ENCODE results near the gene ZBTB38. TPM values are rescaled to one million over a fixed set of nuclear protein-coding genes. Genes with fewer than 3 reads are reported as not detected.

ZBTB38 gene
- total and polyA plus RNA-seq, 2 experiments from 2014 or later = 8.7 to 11.5 TPM

GRCh38 chr3:141378556-141378955, 10.3 kb downstream of the ZBTB38 start (continued):
- no peak for TF ChIP-seq CREB1 (CRISPR knock-in tag; IDR thresholded peaks at IDR 0.05; ENCODE audit: low read depth)
- TF ChIP-seq ZNF331 (CRISPR knock-in tag; IDR thresholded peaks at IDR 0.05; ENCODE audit: low read depth) = no peak
- no peak for TF ChIP-seq JUNB (IDR thresholded peaks at IDR 0.05; ENCODE audit: unreplicated experiment)
- TF ChIP-seq ZNF114 (CRISPR knock-in tag; IDR thresholded peaks at IDR 0.05) = no peak
- TF ChIP-seq CTCF (conservative IDR thresholded peaks at IDR 0.05; ENCODE audit: low read depth in 2 of 2) = no peak

- H3K4me1 ChIP-seq (ENCODE audit: insufficient read depth) = peaks cover 4% of the 10 kb centered on the region; the same call in 1 of the 2 replicates
- H3K36me3 Mint-ChIP-seq (ENCODE audit: low read depth) = peaks cover 3% of the 10 kb centered on the region; the same call in 1 of the 3 replicates
- no peak for ATAC-seq
Observed at GRCh38 chr3:141379250-141379966, 11.1 kb downstream of the ZBTB38 start.

GRCh38 chr3:141380279-141380678, 12.0 kb downstream of the ZBTB38 start:
- peaks cover 3% of the 10 kb centered on the region for H3K27me3 Mint-ChIP-seq (ENCODE audit: insufficient read depth, low read depth, poor library complexity)
- H3K36me3 ChIP-seq (ENCODE audit: insufficient read depth) = no peaks in the 10 kb centered on the region
- H2AFZ ChIP-seq = no peak overlapping the region

More at GRCh38 chr3:141379250-141379966, 11.1 kb downstream of the ZBTB38 start:
- no peaks in the 10 kb centered on the region for H4K20me1 ChIP-seq (replicated peaks; ENCODE audit: insufficient read depth)
- no peak overlapping the region for H3K4me2 ChIP-seq
- no peak overlapping the region for H2AFZ ChIP-seq
- no peaks in the 10 kb centered on the region for H3K36me3 ChIP-seq (ENCODE audit: insufficient read depth)
- H3K9me2 ChIP-seq (ENCODE audit: insufficient read depth) = peaks cover 10% of the 10 kb centered on the region
- no peaks in the 10 kb centered on the region for H3K79me2 ChIP-seq (replicated peaks; ENCODE audit: insufficient read depth)
- no peak overlapping the region for H3K4me3 ChIP-seq
- H3K9me3 Mint-ChIP-seq = no peaks in the 10 kb centered on the region
- H3K27ac Mint-ChIP-seq = no peak overlapping the region
- TF ChIP-seq POLR2AphosphoS5 (IDR thresholded peaks at IDR 0.05; ENCODE audit: low read depth) = no peak
- no peak overlapping the region for H3K4me3 Mint-ChIP-seq
- no peaks in the 10 kb centered on the region for H3K27me3 ChIP-seq (ENCODE audit: insufficient read depth)
- peaks cover 27% of the 10 kb centered on the region for H3K4me1 Mint-ChIP-seq
- H3F3A ChIP-seq (replicated peaks; ENCODE audit: low read depth) = no peaks in the 10 kb centered on the region
- no peak for DNase-seq (ENCODE audit: low spot score)
- no peak overlapping the region for H3K27ac ChIP-seq (ENCODE audit: low read depth)
- peaks cover 3% of the 10 kb centered on the region for H3K27me3 Mint-ChIP-seq (ENCODE audit: insufficient read depth, low read depth, poor library complexity)

More at GRCh38 chr3:141380279-141380678, 12.0 kb downstream of the ZBTB38 start:
- no peak overlapping the region for H3K4me3 Mint-ChIP-seq
- H4K20me1 ChIP-seq (replicated peaks; ENCODE audit: insufficient read depth) = no peaks in the 10 kb centered on the region
- no peak overlapping the region for H3K4me3 ChIP-seq
- H3K27ac ChIP-seq (ENCODE audit: low read depth) = no peak overlapping the region
- ATAC-seq (no peak), DNase-seq (ENCODE audit: low spot score) (no peak)
- H3K4me1 ChIP-seq (ENCODE audit: insufficient read depth) = 0 out of 2 replicates have a peak, but pooled peaks cover 4% of the 10 kb centered on the region
- no peak overlapping the region for H3K4me2 ChIP-seq
- no peaks in the 10 kb centered on the region for H3K79me2 ChIP-seq (replicated peaks; ENCODE audit: insufficient read depth)
- no peak for TF ChIP-seq NANOG (IDR thresholded peaks at IDR 0.05; ENCODE audit: borderline replicate concordance)
- TF ChIP-seq ZNF331 (CRISPR knock-in tag; IDR thresholded peaks at IDR 0.05; ENCODE audit: low read depth) = no peak
- TF ChIP-seq JUNB (IDR thresholded peaks at IDR 0.05; ENCODE audit: unreplicated experiment) = no peak
- no peak for TF ChIP-seq POLR2AphosphoS5 (IDR thresholded peaks at IDR 0.05; ENCODE audit: low read depth)
- H3K9me2 ChIP-seq (ENCODE audit: insufficient read depth) = peaks cover 10% of the 10 kb centered on the region
- H3K4me1 Mint-ChIP-seq = peaks cover 26% of the 10 kb centered on the region
- no peaks in the 10 kb centered on the region for H3K27me3 ChIP-seq (ENCODE audit: insufficient read depth)
- H3F3A ChIP-seq (replicated peaks; ENCODE audit: low read depth) = no peaks in the 10 kb centered on the region
- no peaks in the 10 kb centered on the region for H3K9me3 Mint-ChIP-seq
- H3K27ac Mint-ChIP-seq = no peak overlapping the region
- H3K36me3 Mint-ChIP-seq (ENCODE audit: low read depth) = peaks cover 3% of the 10 kb centered on the region; the same call in 1 of the 3 replicates

Data from GM23338 (cell line).